HL-60 (cell line): Measurements from ENCODE around the gene ZFY.

ENCODE experiments used
- DNase-seq, 2 experiments: peaks; one replicate each; pipeline ENCODE4 v3.0.0-alpha.2; 2010 to 2020; ENCODE audit warnings: low read depth in 1 of 2, low spot score in 1 of 2
- H3K27ac ChIP-seq: fragments of 250-450 bp; sonication (Bioruptor Pico); replicated peaks from 2 replicates; pipeline ENCODE4 v1.5.1; 2020; ENCODE audit warnings: mild to moderate bottlenecking, moderate library complexity
- H3K27me3 ChIP-seq: fragments of 250-450 bp; sonication (Bioruptor Pico); 2 replicates; pipeline ENCODE4 v1.5.1; 2021; ENCODE audit warnings: mild to moderate bottlenecking, moderate library complexity; ENCODE audit not compliant: insufficient read depth, poor library complexity, severe bottlenecking
- H3K4me3 ChIP-seq: replicated peaks from 2 replicates; pipeline ENCODE4 v1.5.1; 2011; ENCODE audit warnings: mild to moderate bottlenecking, control low read depth, low read length; ENCODE audit not compliant: insufficient read depth
- GABPA ChIP-seq: IDR thresholded peaks from 2 replicates; pipeline ENCODE4 v1.6.1; 2012; ENCODE audit warnings: low read depth
- POLR2AphosphoS5 ChIP-seq: IDR thresholded peaks from 2 replicates; pipeline ENCODE4 v1.6.1; 2012; ENCODE audit warnings: low read depth
- REST ChIP-seq: IDR thresholded peaks from 2 replicates; pipeline ENCODE4 v1.6.1; 2012; ENCODE audit warnings: low read depth; ENCODE audit not compliant: insufficient replicate concordance
- SPI1 ChIP-seq: IDR thresholded peaks from 2 replicates; pipeline ENCODE4 v1.6.1; 2012; ENCODE audit warnings: low read depth, mild to moderate bottlenecking, borderline replicate concordance
- TF ChIP-seq, protein P1 (sequence below): IDR thresholded peaks from one replicate; pipeline ENCODE4 v1.5.1; 2011; ENCODE audit warnings: low read length, control low read depth, inconsistent platforms; ENCODE audit not compliant: insufficient read depth

Gene ZFY

GRCh38 chrY:2954735-2955134 lies 19.6 kb downstream of the ZFY start:
- H3K27ac ChIP-seq = no peak overlapping the region
- H3K27me3 ChIP-seq = no peaks in the 10 kb centered on the region
- H3K4me3 ChIP-seq = no peak overlapping the region
- TF ChIP-seq REST (no peak), SPI1 (no peak), POLR2AphosphoS5 (no peak)
- TF ChIP-seq, protein P1, sequence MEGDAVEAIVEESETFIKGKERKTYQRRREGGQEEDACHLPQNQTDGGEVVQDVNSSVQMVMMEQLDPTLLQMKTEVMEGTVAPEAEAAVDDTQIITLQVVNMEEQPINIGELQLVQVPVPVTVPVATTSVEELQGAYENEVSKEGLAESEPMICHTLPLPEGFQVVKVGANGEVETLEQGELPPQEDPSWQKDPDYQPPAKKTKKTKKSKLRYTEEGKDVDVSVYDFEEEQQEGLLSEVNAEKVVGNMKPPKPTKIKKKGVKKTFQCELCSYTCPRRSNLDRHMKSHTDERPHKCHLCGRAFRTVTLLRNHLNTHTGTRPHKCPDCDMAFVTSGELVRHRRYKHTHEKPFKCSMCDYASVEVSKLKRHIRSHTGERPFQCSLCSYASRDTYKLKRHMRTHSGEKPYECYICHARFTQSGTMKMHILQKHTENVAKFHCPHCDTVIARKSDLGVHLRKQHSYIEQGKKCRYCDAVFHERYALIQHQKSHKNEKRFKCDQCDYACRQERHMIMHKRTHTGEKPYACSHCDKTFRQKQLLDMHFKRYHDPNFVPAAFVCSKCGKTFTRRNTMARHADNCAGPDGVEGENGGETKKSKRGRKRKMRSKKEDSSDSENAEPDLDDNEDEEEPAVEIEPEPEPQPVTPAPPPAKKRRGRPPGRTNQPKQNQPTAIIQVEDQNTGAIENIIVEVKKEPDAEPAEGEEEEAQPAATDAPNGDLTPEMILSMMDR = no peak
- no peak for DNase-seq

DNA sequence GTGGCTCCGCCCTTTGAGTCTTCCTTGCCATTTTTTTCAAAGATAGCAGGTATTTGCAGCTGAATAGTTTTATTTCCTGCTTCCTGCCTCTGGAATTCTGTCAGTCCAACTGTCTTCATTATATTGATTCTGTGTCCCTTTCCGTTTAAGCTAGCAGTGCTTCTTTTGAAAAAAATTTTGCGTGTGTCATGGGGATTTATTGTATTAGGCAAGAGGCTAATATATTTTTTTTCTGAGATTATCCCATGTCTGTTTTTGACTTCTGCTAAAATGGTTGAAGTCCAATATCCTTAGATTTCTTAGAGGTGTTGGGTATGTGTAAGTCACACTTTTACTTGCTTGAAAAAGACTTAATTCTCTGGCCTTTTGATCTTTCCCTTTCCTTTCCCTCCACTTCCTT lies 20.4 kb downstream of the ZFY start:
- no peak for DNase-seq
- Histone ChIP-seq H3K4me3 (no peak overlapping the region), H3K27me3 (no peaks in the 10 kb centered on the region), H3K27ac (no peak overlapping the region)
- TF ChIP-seq GABPA = no peak
- no peak for TF ChIP-seq SPI1

- Histone ChIP-seq H3K27me3 (no peaks in the 10 kb centered on the region), H3K27ac (no peak overlapping the region), H3K4me3 (no peak overlapping the region)
- DNase-seq = no peak
- TF ChIP-seq GABPA (no peak), REST (no peak), POLR2AphosphoS5 (no peak), SPI1 (no peak)
- TF ChIP-seq, protein P1 = no peak
Observed at GRCh38 chrY:2962061-2962460, 26.9 kb downstream of the ZFY start.

DNA sequence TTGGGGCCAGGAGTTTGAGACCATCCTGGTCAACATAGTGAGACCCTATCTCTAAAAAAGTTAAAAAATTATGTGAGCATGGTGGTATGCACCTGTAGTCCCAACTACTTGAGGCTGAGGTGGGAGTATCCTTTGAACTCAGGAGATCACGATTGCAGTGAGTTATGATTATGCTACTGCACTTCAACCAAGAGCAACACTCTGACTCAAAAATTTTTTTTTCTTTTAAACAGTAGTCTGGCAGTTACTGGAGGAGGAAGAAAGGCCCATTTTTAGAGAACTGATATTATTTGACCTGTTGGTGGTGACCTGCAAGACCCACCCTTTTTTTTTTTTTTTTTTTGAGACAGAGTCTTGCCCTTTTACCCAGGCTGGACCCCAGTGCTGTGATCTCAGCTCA lies 29.6 kb downstream of the ZFY start:
- no peak overlapping the region for H3K27ac ChIP-seq
- H3K27me3 ChIP-seq = no peaks in the 10 kb centered on the region
- no peak for TF ChIP-seq POLR2AphosphoS5
- no peak for TF ChIP-seq GABPA
- TF ChIP-seq SPI1 = no peak
- TF ChIP-seq, protein P1 = no peak
- no peak for TF ChIP-seq REST
- H3K4me3 ChIP-seq = no peak overlapping the region
- no peak for DNase-seq
